Lung microvascular endothelial cell (primary cell): ENCODE data around the gene RTP5. TPM values are rescaled to one million over a fixed set of nuclear protein-coding genes. Genes with fewer than 3 reads are reported as not detected.
"Not testable (repeated sequence)": the region's sequence is repeated elsewhere in the genome, so short reads cannot be mapped to it uniquely, and the experiment has no call there.

Experiments
- DNase-seq, 2 donors: peaks; one replicate each; pipeline versions ENCODE4 v3.0.0 to v3.0.0-alpha.2; 2010; ENCODE audit warnings: low read depth in 2 of 2
- total RNA-seq: library from RNA; depleted of rRNA; stranded (reverse); fragments of >200 nt; gene quantifications from 2 replicates; pipeline ENCODE4 v1.2.1, GENCODE V29; 2014

Gene RTP5
- total RNA-seq, result not detected in 2 replicates

GRCh38 chr2:241869087-241869961 is at the start of gene RTP5:
RTP5 (plus strand) TSS chr2:241869729; CDS start chr2:241869757, 28 bp downstream.
- DNase-seq, result no peak

DNA sequence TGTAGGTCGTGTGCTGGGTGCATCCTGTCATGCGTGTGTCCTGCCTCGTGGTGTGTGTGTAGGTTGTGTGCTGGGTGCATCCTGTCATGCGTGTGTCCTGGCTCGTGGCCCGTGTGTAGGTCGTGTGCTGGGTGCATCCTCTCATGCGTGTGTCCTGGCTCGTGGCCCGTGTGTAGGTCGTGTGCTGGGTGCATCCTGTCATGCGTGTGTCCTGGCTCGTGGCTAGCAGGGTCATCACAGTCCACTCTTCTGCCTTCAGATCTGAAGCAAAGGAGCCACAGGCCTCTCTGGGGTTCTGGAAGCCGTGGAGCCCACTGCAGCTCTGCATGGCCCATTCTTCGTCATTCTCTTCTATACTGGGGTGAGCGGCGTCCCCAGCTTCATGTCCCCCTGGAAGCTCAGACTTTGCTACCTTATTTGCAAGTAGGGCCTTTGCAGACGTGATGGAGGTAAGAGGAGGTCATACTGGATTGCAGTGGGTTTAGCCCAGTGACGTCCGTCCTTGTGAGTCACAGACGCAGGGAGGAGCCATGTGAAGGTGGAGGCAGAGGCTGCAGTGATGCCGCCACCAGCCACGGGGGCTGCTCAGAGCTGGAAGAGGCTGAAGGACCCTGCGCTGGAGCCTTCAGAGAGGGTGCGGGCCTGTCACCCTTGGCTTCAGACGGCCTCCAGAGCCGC is 49.4 kb upstream of the RTP5 start:
- not testable (repeated sequence) for DNase-seq

DNA sequence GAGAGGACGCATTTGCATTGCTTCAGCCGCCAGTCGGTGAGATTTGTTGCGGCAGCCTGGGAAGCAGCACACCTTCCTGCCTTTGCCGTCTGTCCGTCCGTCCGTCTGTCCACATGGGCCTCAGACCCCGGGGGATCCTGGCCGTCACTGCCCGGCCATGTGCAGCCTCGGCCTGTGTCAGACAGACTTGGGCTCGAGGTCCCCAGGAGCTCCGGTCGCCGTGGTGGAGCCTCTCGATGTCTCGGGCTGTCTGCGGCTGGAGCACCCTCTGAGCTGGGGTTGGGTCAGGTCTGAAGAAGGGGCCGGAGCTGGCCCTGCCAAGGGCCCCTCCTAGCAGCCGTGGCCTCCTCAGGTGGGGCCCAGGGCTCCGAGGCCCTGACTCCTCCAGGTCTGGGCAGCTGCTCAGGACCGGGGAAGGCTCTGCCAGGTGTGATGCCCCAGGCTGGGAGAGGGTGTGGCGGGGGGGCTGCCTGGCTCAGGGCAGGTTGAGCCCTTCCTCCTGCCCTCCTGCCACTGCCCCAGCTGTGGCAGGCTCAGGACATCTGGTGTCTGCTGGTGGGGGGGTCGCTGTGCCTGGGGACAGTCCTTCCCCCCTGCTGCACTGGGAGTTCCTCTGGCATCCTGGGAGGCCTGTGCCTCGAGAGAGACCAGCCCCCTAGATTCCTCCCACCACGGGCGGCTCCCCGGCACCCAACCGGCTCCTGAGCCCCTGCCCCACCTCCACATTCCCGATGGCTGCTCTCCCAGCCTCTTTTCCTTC is 48.7 kb upstream of the RTP5 start:
- DNase-seq, result no peak

- DNase-seq, result peak in 1 of 2 donors; percentile 28
These were observed 47.9 kb upstream of the RTP5 start for GRCh38 chr2:241821460-241822263.

- no peak for DNase-seq
These were observed 47.3 kb upstream of the RTP5 start for GRCh38 chr2:241822264-241822623.

DNA sequence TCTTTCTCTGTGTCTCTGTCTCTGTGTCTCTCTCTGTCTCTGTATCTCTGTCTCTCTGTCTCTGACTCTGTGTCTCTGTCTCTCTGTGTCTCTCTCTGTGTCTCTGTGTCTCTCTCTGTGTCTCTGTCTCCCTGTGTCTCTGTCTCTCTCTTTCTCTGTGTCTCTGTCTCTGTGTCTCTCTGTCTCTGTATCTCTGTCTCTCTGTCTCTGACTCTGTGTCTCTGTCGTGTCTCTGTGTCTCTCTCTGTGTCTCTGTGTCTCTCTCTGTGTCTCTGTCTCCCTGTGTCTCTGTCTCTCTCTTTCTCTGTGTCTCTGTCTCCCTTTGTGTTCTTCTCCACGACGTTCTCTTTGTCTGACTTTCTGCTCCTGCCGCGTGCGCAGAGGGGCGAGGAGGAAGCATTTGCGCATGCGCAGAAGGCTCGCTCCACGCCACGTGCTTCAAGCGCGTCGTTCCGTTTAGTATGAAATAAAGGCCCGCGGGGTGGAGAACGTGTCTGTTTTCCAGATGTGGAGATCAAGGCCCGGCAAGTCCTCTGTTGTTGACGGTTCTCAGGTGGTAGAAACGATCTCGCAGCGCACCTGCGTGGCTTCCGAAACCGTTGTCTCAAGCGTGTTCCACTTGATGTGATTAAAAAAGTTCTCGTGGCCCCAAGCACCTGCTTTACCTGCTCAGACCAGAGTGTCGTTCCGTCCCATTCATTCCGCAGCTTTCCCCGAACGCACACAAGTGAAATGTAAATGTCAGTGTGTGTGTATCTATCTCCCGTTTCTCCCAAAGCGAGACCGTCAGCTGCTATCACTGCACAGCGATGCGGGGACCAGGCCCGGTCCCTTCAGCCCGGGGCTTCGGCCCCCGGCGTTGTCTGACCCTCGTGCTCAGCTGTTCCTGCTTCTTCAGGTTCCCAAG is 45.7 kb upstream of the RTP5 start:
- DNase-seq, result not testable (repeated sequence)

GRCh38 chr2:241827394-241827793 is 42.1 kb upstream of the RTP5 start:
- no peak for DNase-seq

DNA sequence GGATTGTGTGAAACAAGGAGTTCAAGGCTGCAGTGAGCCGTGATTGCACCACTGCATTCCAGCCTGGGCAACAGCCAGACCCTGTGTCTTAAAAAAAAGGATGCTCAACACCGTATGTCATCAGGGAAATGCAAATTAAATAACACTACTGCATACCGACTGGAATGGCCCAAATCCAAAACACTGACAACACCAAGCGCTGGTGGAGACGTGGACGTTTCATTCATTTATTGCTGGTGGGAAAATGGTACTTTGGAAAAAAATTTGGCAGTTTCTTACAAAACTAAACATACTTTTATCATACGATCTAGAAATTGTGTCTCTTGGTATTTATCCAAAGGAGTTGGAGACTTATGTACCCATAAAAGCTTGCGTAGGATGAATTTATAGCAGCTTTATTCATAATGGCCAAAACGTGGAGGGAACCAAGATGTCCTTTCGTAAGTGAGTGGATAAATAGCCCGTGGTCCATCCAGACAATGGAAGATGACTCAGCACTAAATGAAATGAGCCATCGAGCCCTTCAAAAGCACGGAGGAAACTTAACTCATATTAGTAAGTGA is 36.3 kb upstream of the RTP5 start:
- peak in 1 of 2 donors; percentile 13 for DNase-seq

GRCh38 chr2:241833756-241834526 is 35.6 kb upstream of the RTP5 start:
- not testable (repeated sequence) for DNase-seq

DNA sequence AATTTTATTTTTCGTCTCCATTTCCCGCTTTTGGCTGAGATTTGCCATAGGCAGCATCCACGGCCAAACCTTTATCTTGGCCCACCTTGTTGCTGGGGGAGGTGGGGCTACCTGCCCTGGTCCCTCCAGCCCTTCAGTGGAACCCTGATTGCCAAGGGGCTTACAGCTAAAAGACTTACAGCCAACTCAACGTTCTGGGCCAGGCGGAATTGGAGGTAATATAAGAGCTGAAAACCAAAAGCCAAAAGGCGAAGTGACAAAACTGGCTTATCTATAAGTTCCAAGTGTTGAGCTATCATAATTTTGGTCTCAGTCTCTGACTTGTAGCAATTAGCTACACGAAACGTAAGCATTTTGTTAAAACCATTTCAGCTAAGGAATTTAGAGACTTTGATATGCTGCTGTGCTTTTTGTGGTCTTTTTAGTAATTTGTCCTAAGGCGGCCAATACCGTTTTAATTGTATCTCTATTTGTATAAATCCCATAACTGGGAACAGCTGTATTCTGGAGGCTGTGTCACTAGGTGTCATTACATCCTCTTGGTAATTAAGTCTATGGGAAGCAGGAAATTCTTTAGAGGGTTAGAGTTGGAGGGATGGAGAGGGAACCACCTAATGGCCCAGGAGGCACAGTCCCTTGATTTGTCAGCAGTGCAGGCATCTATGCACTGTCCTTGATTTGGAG is 34.9 kb upstream of the RTP5 start:
- DNase-seq, result no peak

DNA sequence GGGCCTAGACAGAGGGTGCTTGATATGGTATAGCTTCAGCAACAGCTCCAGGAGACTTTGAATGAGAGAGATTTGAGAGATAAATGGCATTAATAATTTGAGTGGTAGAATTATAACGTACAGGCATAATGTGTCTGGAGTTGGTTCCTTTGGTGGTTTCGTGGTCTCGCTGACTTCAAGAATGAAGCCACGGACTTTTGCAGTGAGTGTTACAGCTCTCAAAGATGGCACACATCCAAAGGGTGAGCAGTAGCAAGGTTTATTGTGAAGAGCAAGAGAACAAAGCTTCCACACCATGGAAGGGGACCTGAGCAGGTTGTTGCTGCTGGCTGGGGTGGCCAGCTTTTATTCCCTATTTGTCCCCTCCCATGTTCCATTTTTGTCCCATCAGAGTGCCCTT is 33.9 kb upstream of the RTP5 start:
- no peak for DNase-seq

DNA sequence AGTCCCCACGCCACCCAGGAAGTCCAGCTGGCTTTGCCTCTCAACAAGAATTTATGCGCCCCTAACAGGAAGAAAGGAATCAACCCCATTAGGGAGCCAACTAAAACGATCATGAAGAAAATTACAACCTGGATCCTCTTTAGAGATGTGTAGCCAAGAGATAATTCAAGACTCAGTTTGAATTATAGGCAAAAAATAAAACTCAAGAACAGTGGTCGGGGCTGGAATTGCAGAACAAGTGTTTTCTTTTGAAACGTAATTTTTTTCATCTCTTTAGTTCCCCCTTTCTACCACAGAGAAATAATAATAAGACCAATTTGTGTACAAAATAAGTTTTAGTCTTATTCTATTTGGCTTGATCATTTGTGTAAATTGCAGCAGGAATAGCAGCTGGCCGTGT is 33.2 kb upstream of the RTP5 start:
- no peak for DNase-seq

DNA sequence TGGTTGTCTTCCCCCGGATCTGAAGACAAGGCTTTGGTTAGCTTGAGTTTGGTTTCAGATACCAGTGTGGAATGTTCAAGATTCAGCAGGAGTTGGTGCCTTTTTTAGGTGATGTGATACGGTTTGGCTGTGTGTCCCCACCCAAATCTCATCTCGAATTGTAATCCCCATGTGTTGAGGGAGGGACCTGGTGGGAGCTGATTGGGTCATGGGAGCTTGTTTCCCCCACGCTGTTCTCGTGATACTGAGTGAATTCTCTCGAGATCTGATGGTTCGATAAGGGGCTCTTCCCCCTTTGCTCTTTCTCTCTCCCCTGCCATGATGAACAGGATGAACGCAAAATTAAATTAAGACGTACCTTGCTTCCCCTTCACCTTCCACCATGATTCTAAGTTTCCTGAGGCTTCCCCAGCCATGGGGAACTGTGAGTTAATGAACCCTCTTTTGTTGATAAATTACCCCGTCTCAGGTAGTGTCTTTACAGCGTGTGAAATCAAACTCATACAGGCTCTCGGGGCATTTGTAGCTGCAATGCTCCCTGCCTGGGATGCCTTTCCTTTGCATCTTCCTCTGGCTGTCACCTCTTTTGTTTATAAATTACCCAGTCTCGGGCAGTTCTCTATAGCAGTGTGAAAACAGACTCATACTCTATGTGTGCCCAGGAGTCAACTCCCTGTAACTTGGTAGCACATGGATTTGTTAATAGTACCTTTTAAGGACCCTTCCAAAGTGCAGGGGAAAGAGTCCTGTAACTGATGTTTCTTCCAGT is 32.1 kb upstream of the RTP5 start:
- no peak for DNase-seq

GRCh38 chr2:241841181-241842066 is 28.1 kb upstream of the RTP5 start:
- no peak for DNase-seq

DNA sequence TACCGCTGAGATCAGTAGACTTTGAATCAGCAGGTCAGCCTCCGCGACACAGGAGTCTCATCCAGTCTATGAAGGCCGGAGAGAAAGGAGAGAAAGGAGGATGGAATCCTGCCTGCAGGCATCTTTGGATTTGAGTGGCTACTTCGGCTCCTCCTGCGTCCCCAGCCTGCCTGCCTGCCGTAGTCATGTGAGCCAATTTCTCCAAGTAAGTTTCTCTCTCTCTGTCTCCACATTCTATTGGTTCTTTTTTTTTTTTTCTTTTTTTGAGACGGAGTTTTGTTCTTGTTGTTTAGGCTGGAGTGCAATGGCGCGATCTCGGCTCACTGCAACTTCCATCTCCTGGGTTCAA is 27.5 kb upstream of the RTP5 start:
- DNase-seq, result no peak

GRCh38 chr2:241842620-241843211 is 26.8 kb upstream of the RTP5 start:
- DNase-seq, result peak; percentile 10 to 59
